ENCODE measurements around the gene RAB11FIP4. TPM values are rescaled to one million over a fixed set of nuclear protein-coding genes. Genes with fewer than 3 reads are reported as not detected.

RAB11FIP4 gene
- total and polyA plus RNA-seq, 9 of the 15 experiments (the other 6 are each of a cell fraction or from before 2014, with no cell fraction given), result 0.62 to 16.6 (median 8.9) TPM

GRCh38 chr17:31492880-31493655 is 101.6 kb downstream of the RAB11FIP4 start (continued):
- TF ChIP-seq E2F8 (IDR thresholded peaks at IDR 0.05; ENCODE audit: low read depth, partially characterized antibody) (no peak), RREB1 (CRISPR knock-in tag; IDR thresholded peaks at IDR 0.05) (no peak), EWSR1 (IDR thresholded peaks at IDR 0.05; ENCODE audit: borderline replicate concordance, low read depth, partially characterized antibody) (no peak), PHB2 (IDR thresholded peaks at IDR 0.05; ENCODE audit: low read depth) (no peak), RCOR1 (IDR thresholded peaks at IDR 0.05; ENCODE audit: borderline replicate concordance in 1 of 2, low read depth in 2 of 2, low read length in 2 of 2) (no peak), THRAP3 (IDR thresholded peaks at IDR 0.05; ENCODE audit: borderline replicate concordance) (no peak), RUNX1 (IDR thresholded peaks at IDR 0.05; ENCODE audit: low read depth) (no peak), ADNP (tag; IDR thresholded peaks at IDR 0.05) (no peak), DLX4 (CRISPR knock-in tag; IDR thresholded peaks at IDR 0.05) (no peak), CBFA2T2 (conservative IDR thresholded peaks at IDR 0.05) (no peak), KDM4B (IDR thresholded peaks at IDR 0.05; ENCODE audit: borderline replicate concordance in 2 of 2, low read depth in 1 of 2) (no peak), ZNF592 (IDR thresholded peaks at IDR 0.05) (0 out of 2 replicates have a peak, but pooled peaks have one; percentile 48), IRF2 (CRISPR knock-in tag; IDR thresholded peaks at IDR 0.05) (no peak), DNMT1 (IDR thresholded peaks at IDR 0.05) (no peak)

Data from K562 (cell line).